Measurements from ENCODE around the gene CLCNKA.
"Not testable (repeated sequence)": the region's sequence is repeated elsewhere in the genome, so short reads cannot be mapped to it uniquely, and the experiment has no call there.

The CLCNKA gene

GRCh38 chr1:15997637-15998280, 24.1 kb upstream of the CLCNKA start:
- DNase-seq: no peak

GRCh38 chr1:15998929-15999328, 22.9 kb upstream of the CLCNKA start:
- no peak for DNase-seq

GRCh38 chr1:16001274-16001673, 20.6 kb upstream of the CLCNKA start:
- not testable (repeated sequence) for DNase-seq

GRCh38 chr1:16005597-16005996, 16.2 kb upstream of the CLCNKA start:
- no peak for DNase-seq

- no peak for DNase-seq
Observed at GRCh38 chr1:16006010-16006409, 15.8 kb upstream of the CLCNKA start.

- no peak for DNase-seq
Observed at GRCh38 chr1:16006552-16007485, 15.0 kb upstream of the CLCNKA start.

GRCh38 chr1:16007671-16008341, 14.0 kb upstream of the CLCNKA start:
- DNase-seq: no peak

- DNase-seq: peak; percentile 20
Observed at GRCh38 chr1:16009030-16009460, 12.8 kb upstream of the CLCNKA start.

GRCh38 chr1:16009678-16010077, 12.2 kb upstream of the CLCNKA start:
- no peak for DNase-seq

- no peak for DNase-seq
Observed at GRCh38 chr1:16010837-16011236, 11.0 kb upstream of the CLCNKA start.

- DNase-seq: no peak
Observed at GRCh38 chr1:16011936-16012589, 9.8 kb upstream of the CLCNKA start.

- no peak for DNase-seq
Observed at GRCh38 chr1:16012590-16013219, 9.1 kb upstream of the CLCNKA start.

- no peak for DNase-seq
Observed at GRCh38 chr1:16013220-16013907, 8.5 kb upstream of the CLCNKA start.

GRCh38 chr1:16013908-16014258, 8.0 kb upstream of the CLCNKA start:
- DNase-seq: no peak

GRCh38 chr1:16014509-16015482, 7.0 kb upstream of the CLCNKA start:
- no peak for DNase-seq

GRCh38 chr1:16015491-16015890, 6.3 kb upstream of the CLCNKA start:
- no peak for DNase-seq

GRCh38 chr1:16015960-16016901, 5.6 kb upstream of the CLCNKA start:
- no peak for DNase-seq

GRCh38 chr1:16017076-16017460, 4.8 kb upstream of the CLCNKA start:
- no peak for DNase-seq

GRCh38 chr1:16017461-16018303, 4.2 kb upstream of the CLCNKA start, which contains the start of gene HSPB7:
Gene HSPB7, minus strand, starts transcription at chr1:16018043. Its CDS starts 80 bp downstream, at chr1:16017963.
- no peak for DNase-seq
